K562 treated with DMSO at 1 percent for 4 hours (cell line): ENCODE results near the gene CMBL. TPM values are rescaled to one million over a fixed set of nuclear protein-coding genes. Genes with fewer than 3 reads are reported as not detected.

Source experiments
- total RNA-seq: library from RNA; unstranded; fragments of 300-600 nt; gene quantifications from 2 replicates; pipeline ENCODE4 v1.2.3, GENCODE V29; 2022; ENCODE audit not compliant: insufficient read depth

CMBL gene
- 152 and 162 TPM in 2 replicates for total RNA-seq

DNA sequence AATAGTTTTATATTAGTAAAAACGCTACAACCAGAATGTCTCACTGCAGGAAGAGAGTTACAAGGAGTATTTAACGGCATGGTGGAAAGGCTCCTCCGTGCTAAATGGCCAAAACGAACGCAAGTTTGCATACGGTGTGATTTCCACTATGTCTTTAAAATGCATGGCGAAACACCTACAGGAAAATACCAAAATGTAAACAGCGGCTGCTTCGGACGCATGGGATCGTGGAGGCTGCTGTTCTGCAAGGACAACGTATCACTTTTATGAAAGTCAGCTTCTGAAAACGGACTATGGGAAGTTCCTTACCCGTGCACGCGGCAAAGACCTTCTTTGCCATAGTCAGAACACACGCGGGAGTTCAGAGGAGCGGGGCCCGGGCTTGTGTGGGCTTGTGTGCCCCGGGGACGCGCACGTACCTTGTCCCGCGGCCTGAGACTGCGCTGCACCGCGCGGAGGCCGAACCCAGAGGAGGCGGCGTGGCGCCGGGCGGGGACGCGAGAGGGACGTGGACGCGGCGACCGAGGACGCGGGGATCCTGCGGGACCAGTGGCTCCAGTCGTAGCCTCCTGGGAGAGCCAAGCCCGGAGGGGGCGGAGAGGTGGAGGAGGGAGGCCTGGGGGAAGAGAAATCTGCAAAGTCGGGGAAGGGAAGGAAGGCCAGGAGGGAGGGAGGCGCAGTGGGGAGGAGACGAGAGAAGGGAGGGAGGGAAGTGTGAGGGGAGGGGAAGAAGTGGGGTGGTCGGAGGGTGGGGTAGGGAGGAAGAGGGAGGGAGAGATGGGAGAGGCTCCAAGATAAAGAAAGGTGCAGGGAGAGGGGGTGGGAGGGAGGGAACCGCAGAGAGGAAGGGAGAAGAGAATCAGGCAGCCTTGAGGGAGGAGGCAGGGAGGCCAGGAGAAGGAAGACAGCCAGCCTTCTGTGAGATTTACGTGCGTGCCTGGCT is at the start of gene CMBL:
CMBL (minus strand) TSS at position 697 of the 943 bp plus-strand sequence. CDS start 17,140 bp downstream, outside the sequence.

GRCh38 chr5:10353241-10354047 is 45.7 kb upstream of the CMBL start, which contains the start of gene MARCHF6:
Gene MARCHF6, plus strand, starts transcription at chr5:10353695. Its CDS starts 204 bp downstream, at chr5:10353899.

DNA sequence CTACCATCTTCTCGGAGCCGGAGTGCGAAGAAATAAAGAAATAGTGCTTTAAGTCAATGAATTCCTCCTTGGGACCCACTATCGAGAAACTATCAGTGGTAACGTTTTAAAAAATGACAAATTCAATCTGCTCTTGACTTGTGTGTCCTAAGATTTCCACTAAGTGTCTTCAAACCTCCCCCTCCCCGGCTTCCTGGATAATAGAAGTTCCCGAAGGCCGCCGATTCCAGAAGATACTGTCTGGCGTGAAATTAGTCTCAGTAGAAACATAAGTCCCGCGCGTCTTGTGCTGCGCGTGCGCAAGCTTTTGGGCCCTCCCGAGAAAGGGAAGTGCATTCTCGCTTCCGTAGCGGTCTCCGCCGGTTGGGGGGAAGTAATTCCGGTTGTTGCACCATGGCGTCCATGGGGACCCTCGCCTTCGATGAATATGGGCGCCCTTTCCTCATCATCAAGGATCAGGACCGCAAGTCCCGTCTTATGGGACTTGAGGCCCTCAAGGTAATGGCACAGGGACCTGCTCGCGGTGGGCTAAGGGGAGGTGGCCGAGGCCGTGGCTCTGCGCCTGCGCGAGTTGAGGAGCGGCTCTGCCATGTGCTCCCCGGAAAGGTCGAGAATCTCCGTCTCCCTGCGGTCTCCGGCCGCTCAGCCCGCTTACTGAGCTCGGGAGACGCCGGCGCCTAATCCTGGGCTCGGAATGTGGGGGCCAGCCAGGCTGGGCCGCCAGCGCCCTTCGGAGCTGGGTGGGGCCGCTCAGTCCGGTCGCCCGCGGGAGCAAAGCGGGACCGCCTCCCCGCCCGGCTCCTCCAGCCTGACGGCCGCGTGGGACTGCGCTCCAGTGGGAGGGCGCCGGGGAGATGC is 57.5 kb downstream of the CMBL start, which contains the start of gene CCT5:
CCT5 (plus strand) TSS at position 333 of the 858 bp plus-strand sequence; CDS start at position 394, 61 bp downstream.

Other genes with a start within 250 kb of the CMBL start
- 12.0 and 14.1 TPM in 2 replicates for gene ATPSCKMT, start 58.0 kb downstream of the CMBL start, total RNA-seq
- 342 and 369 TPM in 2 replicates for gene CCT5, start 57.6 kb downstream of the CMBL start, total RNA-seq
- 78.0 and 170 TPM in 2 replicates for gene MARCHF6, start 45.8 kb upstream of the CMBL start, total RNA-seq
- not detected in 2 replicates for gene ROPN1L, start 134.0 kb upstream of the CMBL start, total RNA-seq